Activated CD4-positive, alpha-beta T cell treated with anti-CD3 and anti-CD28 coated beads, Interleukin-2, amount 10 ng/mL, durations not matched to agents 24 days and 14 days (primary cell): Measurements from ENCODE around the gene ZSWIM4. TPM values are rescaled to one million over a fixed set of nuclear protein-coding genes. Genes with fewer than 3 reads are reported as not detected.
"Not testable (repeated sequence)": the region's sequence is repeated elsewhere in the genome, so short reads cannot be mapped to it uniquely, and the experiment has no call there.

Experiments
- DNase-seq: peaks from one replicate; pipeline ENCODE4 v3.0.0; 2022
- H3K27ac Mint-ChIP-seq: one replicate; pipeline ENCODE4 v1.8.0; 2022; ENCODE audit warnings: mild to moderate bottlenecking, mixed read lengths
- H3K27me3 Mint-ChIP-seq: one replicate; pipeline ENCODE4 v1.8.0; 2022; ENCODE audit warnings: mixed read lengths
- H3K36me3 Mint-ChIP-seq: one replicate; pipeline ENCODE4 v1.8.0; 2022; ENCODE audit warnings: low read depth, mild to moderate bottlenecking, mixed read lengths
- H3K4me1 Mint-ChIP-seq: one replicate; pipeline ENCODE4 v1.8.0; 2021; ENCODE audit warnings: mixed read lengths
- H3K4me3 Mint-ChIP-seq: one replicate; pipeline ENCODE4 v1.8.0; 2022; ENCODE audit warnings: mild to moderate bottlenecking, moderate library complexity, mixed read lengths
- H3K9me3 Mint-ChIP-seq: one replicate; pipeline ENCODE4 v1.8.0; 2021; ENCODE audit warnings: mixed read lengths
- intact Hi-C: fragments of 100-400 bp; cut with micrococcal nuclease; formaldehyde crosslinking; loops from one replicate; pipeline ENCODE4 v1.15.1; 2023
- total RNA-seq: library from RNA; stranded (reverse); gene quantifications from 2 replicates; pipeline ENCODE4 v1.2.3, GENCODE V29; 2022

The ZSWIM4 gene
- total RNA-seq, 1 donor from 2014 or later, result 7.5 TPM

DNA sequence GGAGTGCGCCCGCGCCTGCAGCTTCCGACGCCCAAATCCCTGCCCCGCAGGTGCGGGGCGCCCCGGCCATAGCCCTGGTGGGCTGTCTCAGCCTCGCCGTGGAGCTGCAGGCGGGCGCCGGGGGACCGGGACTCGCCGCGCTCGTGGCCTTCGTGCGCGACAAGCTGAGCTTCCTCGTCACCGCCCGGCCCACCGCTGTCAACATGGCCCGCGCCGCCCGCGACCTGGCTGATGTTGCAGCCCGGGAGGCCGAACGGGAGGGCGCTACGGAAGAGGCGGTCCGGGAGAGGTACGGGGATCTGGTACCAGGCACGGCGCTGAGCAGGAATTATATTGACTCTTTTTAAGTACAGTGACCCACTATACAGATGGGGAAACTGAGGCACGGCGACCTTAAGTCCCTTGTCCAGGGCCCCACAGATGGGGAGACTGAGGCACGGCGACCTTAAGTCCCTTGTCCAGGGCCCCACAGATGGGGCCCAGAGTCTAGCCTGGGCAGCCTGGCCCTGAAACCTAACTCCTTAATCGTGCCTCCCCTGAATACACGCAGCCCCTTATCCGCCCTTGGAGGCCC lies 30.3 kb upstream of the ZSWIM4 start:
- Mint-ChIP-seq H3K9me3 (no peaks in the 10 kb centered on the region), H3K36me3 (peaks cover 31% of the 10 kb centered on the region), H3K4me1 (peaks cover 18% of the 10 kb centered on the region), H3K27ac (peak overlapping the region; percentile 76), H3K27me3 (no peaks in the 10 kb centered on the region), H3K4me3 (peak overlapping the region; percentile 92)
- peak; percentile 84 for DNase-seq
- intact Hi-C loops, result no loop called here

DNA sequence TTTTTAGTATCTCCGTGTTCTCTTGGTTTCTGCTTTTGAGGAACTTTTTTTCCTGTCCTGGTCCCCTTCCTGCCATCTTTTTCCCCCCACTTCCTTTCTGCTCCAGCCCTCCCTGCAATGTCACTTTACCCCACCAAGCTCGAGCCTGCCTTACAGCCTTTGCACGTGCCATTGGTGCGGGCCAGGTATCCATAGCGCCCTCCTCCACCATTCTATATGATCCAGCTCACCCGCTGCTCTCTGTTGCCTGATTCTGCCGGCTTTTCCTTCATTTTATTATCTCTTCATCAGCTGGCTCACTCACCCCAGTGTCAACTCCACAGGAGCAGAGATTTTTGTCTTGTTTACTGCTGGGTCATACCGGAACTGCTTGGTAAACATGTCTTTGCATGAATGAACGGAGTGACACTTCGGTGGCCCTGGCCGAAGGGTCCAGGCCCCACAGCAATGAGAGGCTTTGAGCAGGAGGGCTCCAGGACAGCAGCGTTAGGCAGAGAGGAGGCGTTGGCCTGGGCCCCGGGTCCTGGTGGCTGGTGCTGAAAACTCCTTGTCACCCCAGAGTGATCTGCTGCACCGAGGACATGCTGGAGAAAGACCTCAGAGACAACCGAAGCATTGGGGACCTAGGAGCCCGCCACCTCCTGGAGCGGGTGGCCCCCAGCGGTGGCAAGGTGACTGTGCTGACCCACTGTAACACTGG lies 29.7 kb upstream of the ZSWIM4 start:
- no peaks in the 10 kb centered on the region for H3K27me3 Mint-ChIP-seq
- H3K27ac Mint-ChIP-seq, result peak overlapping the region; percentile 76
- peak overlapping the region; percentile 92 for H3K4me3 Mint-ChIP-seq
- peaks cover 18% of the 10 kb centered on the region for H3K4me1 Mint-ChIP-seq
- H3K9me3 Mint-ChIP-seq, result no peaks in the 10 kb centered on the region
- DNase-seq, result no peak
- intact Hi-C loops, result no loop called here
- H3K36me3 Mint-ChIP-seq, result peaks cover 33% of the 10 kb centered on the region

DNA sequence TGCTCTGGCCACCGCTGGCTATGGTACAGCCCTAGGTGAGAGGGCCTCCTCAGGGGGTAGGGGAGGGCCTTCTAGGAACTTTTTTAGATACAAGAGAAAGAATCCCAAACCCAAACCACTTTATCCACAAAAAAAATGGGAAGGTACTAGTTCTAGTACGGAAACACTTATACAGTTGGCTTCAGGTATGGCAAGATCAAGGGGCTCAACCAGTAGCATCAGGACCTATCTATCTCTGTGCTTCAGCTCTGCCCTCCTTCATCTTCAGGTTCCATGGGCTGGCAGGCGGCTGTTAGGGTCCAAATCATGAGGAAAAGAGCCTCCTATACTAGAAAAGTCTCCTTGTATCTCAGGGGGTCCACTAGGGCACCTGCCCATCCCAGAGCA lies 29.2 kb upstream of the ZSWIM4 start:
- no peak overlapping the region for H3K27ac Mint-ChIP-seq
- H3K36me3 Mint-ChIP-seq, result peaks cover 32% of the 10 kb centered on the region
- DNase-seq, result no peak
- no peaks in the 10 kb centered on the region for H3K27me3 Mint-ChIP-seq
- H3K4me1 Mint-ChIP-seq, result peaks cover 18% of the 10 kb centered on the region
- intact Hi-C loops, result no loop called here
- H3K4me3 Mint-ChIP-seq, result no peak overlapping the region
- H3K9me3 Mint-ChIP-seq, result no peaks in the 10 kb centered on the region

DNA sequence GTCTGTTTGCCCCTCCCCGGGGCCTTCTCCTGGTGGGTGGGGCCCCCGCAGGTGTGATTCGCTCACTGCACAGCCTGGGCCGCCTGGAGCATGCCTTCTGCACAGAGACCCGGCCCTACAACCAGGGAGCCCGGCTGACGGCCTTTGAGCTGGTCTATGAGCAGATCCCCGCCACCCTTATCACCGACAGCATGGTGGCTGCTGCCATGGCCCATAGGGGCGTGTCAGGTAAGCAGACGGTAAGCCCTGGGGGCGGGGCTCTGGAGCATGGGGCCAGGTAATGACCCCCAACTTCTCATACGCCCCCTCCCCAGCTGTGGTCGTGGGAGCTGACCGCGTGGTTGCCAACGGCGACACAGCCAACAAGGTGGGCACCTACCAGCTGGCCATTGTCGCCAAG lies 26.7 kb upstream of the ZSWIM4 start:
- intact Hi-C loops, result no loop called here
- Mint-ChIP-seq H3K4me3 (no peak overlapping the region), H3K4me1 (peaks cover 18% of the 10 kb centered on the region), H3K27me3 (no peaks in the 10 kb centered on the region), H3K27ac (no peak overlapping the region), H3K36me3 (peaks cover 29% of the 10 kb centered on the region), H3K9me3 (no peaks in the 10 kb centered on the region)
- DNase-seq, result no peak

DNA sequence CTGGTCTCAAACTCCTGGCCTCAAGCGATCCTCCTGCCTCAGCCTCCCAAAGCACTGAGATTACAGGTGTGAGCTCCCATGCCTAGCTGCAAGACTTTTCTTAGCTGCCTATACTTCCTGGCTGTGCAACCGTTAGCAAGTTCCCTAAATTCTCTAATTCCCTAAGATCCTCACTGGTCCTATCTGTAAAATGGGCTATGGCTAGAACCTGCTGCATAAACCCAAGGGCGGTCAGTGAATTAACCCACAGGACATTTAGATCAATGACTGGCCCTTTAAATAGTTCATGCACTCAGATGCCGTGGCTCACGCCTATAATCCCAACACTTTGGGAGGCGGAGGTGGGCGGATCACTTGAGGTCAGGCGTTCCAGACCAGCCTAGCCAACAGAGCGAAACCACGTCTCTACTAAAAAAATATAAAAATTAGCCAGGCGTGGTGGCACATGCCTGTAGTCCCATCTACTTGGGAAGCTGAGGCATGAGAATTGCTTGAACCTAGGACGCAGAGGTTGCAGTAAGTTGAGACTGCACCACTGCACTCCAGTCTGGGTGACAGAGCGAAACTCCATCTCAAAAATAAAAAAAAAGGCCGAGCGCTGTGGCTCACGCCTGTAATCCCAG lies 25.1 kb upstream of the ZSWIM4 start:
- no peak overlapping the region for H3K4me3 Mint-ChIP-seq
- peaks cover 20% of the 10 kb centered on the region for H3K4me1 Mint-ChIP-seq
- intact Hi-C loops, result loop anchor here (10.0 kb wide), 2 partner anchors 175 to 305 kb away; partner anchors contain the start of gene MISP3
- H3K27me3 Mint-ChIP-seq, result no peaks in the 10 kb centered on the region
- H3K9me3 Mint-ChIP-seq, result no peaks in the 10 kb centered on the region
- no peak for DNase-seq
- no peak overlapping the region for H3K27ac Mint-ChIP-seq
- H3K36me3 Mint-ChIP-seq, result peaks cover 32% of the 10 kb centered on the region

DNA sequence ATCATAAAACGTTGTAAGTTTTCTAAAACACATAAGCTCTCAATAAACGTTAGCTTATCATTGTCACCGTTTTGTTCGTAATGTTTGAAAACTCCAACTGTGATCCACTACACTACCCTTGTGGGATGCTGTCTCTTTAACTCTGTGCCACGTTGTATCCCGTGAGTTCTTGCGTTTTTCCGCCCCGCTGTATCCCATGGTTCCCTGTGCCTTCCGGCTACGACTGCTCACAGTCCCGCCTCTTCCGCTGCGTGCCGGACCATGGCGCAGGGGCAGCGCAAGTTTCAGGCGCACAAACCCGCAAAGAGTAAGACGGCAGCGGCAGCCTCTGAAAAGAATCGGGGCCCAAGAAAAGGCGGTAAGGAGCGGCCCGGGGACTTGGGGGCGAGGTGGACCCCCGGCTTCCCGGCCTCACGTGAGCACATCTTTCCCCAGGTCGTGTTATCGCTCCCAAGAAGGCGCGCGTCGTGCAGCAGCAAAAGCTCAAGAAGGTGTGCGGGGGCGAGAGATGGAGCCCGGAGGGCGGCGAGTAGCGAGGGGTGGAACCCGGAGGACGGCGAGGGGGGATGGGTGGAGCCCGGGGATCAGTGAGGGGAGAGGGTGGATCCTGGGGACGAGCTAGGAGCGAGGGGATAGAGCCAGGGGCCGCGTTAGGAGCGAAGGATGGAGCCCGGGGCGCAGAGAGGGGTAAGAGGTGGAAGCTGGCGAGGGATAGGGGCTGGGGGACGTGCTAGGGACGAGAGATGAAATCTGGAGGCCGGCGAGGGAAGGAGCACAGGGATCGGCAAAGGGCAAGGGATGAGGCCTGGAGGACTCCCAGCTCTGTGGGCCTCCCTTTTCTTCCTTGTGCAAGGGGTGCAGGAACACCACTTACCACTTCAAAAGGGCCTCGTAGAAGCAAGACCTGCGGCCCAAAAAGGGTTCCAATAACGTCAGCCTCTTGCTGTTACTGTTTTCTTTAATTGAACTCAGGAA lies 20.7 kb upstream of the ZSWIM4 start, which contains the start of gene C19orf53:
TSS of gene C19orf53 (plus strand) at position 240 of the 975 bp plus-strand sequence. CDS start at position 262, 22 bp downstream.
- Mint-ChIP-seq H3K27me3 (no peaks in the 10 kb centered on the region), H3K4me1 (peaks cover 20% of the 10 kb centered on the region)
- DNase-seq, result peak; percentile 98

DNA sequence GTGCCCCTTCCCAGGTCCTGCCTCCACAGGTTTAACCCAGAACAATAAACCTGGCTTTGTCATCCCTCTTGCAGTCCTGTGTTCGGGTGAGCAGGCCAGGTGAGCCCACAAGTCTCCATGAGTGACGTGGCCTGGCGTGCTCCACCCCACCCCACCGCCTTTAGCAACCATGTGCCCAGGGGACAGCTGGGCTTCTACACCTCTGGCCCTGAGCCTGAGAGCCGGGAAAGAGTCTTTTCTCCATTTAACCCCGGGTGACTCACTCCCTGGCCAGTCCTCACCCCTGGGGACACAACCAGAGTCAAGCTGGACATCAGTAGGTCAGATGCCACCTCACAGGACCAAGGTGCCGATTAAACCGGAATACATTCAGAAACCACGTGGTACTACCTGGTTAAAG lies 16.8 kb upstream of the ZSWIM4 start:
- no peaks in the 10 kb centered on the region for H3K27me3 Mint-ChIP-seq
- no peaks in the 10 kb centered on the region for H3K9me3 Mint-ChIP-seq
- no peak overlapping the region for H3K27ac Mint-ChIP-seq
- intact Hi-C loops, result loop anchor here (10.0 kb wide), 2 partner anchors 184 to 296 kb away; partner anchors contain the start of gene MISP3
- H3K36me3 Mint-ChIP-seq, result peaks cover 40% of the 10 kb centered on the region
- H3K4me3 Mint-ChIP-seq, result no peak overlapping the region
- H3K4me1 Mint-ChIP-seq, result peaks cover 28% of the 10 kb centered on the region
- DNase-seq, result no peak

More for the DNA sequence above, 20.7 kb upstream of the ZSWIM4 start, which contains the start of gene C19orf53:
- Mint-ChIP-seq H3K9me3 (no peaks in the 10 kb centered on the region), H3K27ac (peak within 1 kb of the TSS; percentile 94), H3K36me3 (peaks cover 47% of the 10 kb centered on the region), H3K4me3 (peak within 1 kb of the TSS; percentile 99)
- intact Hi-C loops, result loop anchor here (1.0 to 10.0 kb wide), 6 partner anchors 21 to 300 kb away; partner anchors contain the start of genes MISP3 and ZSWIM4

DNA sequence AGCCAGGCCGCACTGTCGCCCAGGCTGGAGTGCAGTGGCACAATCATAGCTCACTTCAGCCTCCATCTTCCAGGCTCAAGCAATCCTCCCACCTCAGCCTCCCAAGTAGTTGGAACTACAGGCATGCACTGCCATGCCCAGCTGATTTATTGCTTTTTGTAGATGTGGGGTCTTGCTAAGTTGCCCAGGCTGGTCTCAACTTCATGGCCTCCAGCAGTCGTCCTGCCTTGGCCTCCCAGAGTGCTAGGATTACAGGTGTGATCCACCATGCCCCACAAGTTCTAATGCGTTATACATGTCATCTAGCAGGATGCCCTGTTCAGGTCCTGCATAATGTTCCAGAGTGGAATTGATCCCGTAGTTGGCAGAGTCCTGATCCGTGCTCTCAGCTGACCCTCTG lies 16.4 kb upstream of the ZSWIM4 start:
- H3K36me3 Mint-ChIP-seq, result peaks cover 40% of the 10 kb centered on the region

DNA sequence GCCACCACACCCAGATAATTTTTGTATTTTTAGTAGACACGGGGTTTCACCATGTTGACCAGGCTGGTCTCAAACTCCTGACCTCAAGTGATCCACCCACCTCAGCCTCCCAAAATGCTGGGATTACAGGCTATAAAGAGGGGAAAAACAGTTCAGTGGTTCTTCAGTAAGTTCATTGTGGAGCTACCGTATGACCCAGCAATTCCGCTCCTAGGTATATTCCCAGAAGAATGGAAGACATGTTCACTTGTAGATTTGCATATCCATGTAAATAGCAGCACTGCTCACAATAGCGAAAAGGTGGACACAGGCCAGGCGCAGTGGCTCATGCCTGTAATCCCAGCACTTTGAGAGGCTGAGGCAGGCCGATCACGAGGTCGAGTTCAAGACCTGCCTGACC lies 15.4 kb upstream of the ZSWIM4 start:
- intact Hi-C loops, result loop anchor here (10.0 kb wide), 2 partner anchors 185 to 295 kb away; partner anchors contain the start of gene MISP3
- H3K4me3 Mint-ChIP-seq, DNase-seq, H3K27me3 Mint-ChIP-seq, H3K27ac Mint-ChIP-seq, H3K9me3 Mint-ChIP-seq: not testable (repeated sequence)
- Mint-ChIP-seq H3K36me3 (peaks cover 34% of the 10 kb centered on the region), H3K4me1 (peaks cover 25% of the 10 kb centered on the region)

More for the DNA sequence above, 16.4 kb upstream of the ZSWIM4 start:
- DNase-seq, result no peak
- Mint-ChIP-seq H3K9me3 (no peaks in the 10 kb centered on the region), H3K27ac (no peak overlapping the region), H3K27me3 (no peaks in the 10 kb centered on the region), H3K4me1 (peaks cover 28% of the 10 kb centered on the region), H3K4me3 (no peak overlapping the region)
- intact Hi-C loops, result loop anchor here (10.0 kb wide), 2 partner anchors 184 to 296 kb away; partner anchors contain the start of gene MISP3

DNA sequence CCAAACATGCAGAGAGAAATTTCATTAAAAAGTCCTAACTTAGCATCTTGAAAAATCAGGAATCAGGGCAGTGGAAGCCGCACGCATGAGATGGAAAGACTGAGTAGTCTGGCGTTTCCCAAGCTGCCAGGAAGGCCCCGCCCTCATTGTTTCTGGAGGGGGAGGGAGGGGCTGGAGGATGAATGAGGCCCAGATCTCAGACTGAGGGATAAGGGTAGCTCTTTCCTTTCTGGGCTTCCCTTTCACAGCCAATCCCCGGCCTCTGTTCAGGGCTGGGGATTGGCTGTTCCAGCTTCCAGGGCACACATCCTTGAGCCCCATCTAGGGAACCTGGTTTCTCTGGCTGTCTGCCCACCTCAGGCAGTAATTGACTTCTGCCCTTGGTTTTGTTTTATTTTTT lies 13.7 kb upstream of the ZSWIM4 start:
- Mint-ChIP-seq H3K27ac (no peak overlapping the region), H3K27me3 (no peaks in the 10 kb centered on the region), H3K9me3 (no peaks in the 10 kb centered on the region), H3K4me3 (no peak overlapping the region), H3K36me3 (peaks cover 25% of the 10 kb centered on the region), H3K4me1 (peaks cover 17% of the 10 kb centered on the region)
- intact Hi-C loops, result no loop called here
- no peak for DNase-seq

DNA sequence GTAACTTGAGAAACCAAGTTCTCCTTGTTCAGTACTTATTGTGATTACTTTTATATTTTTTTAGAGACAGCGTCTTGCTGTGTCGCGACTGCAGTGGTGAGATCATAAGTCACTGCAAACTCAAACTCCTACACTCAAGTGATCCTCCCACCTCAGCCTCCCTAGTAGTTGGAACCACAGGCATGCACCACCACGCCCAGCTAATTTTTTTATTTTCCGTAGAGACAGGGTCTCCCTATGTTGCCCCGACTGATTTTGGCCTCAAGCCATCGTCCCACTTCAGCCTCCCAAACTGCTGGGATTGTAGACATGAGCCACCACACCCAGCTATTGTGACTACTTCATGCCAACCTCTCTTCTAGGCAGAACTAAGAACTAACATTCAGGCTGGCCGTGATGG lies 12.7 kb upstream of the ZSWIM4 start:
- Mint-ChIP-seq H3K36me3 (peaks cover 22% of the 10 kb centered on the region), H3K27ac (no peak overlapping the region), H3K27me3 (no peaks in the 10 kb centered on the region), H3K4me3 (no peak overlapping the region), H3K9me3 (no peaks in the 10 kb centered on the region), H3K4me1 (peaks cover 15% of the 10 kb centered on the region)
- DNase-seq, result no peak
- intact Hi-C loops, result no loop called here

DNA sequence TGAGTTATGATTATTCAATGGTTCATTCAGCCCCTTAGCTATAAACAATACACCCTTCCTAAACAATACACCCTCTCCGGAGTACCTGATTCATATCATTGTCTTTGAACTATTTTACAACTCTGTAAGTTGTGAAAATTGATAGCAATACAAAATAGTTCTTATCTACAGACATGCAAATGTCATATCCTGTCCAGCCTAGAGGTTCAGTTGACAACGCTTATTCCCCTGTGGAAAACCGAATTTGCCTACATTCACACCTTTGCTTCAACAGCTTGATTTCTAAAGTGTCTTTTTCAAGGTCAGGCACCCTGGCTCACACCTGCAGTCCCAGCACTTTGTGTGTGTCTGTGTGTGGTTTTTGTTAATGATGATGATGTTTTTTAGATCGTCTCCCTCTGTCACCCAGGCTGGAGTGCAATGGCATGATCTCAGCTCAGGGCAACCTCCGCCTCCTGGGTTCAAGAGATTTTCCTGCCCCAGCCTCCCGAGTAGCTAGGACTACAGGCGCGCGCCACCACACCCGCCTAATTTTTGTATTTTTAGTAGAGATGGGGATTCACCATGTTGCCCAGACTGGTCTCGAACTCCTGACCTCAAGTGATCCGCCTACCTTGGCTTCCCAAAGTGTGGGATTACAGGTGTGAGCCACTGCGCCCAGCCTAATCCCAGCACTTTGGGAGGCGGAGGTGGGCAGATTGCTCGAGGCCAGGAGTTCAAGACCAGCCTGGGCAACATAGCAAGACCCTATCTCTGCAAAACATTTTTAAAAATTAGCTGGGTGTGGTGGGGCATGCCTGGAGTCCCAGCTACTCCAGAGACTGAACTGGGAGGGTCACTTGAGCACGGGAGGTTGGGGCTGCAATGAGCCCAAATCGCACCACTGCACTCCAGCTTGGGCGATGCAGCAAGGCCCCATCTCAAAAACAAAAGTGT lies 11.4 kb upstream of the ZSWIM4 start:
- Mint-ChIP-seq H3K36me3 (peaks cover 12% of the 10 kb centered on the region), H3K27me3 (no peaks in the 10 kb centered on the region), H3K27ac (no peak overlapping the region), H3K9me3 (no peaks in the 10 kb centered on the region), H3K4me1 (peaks cover 19% of the 10 kb centered on the region), H3K4me3 (no peak overlapping the region)
- no peak for DNase-seq
- intact Hi-C loops, result no loop called here
